ENCODE data around the gene VPS13D.

DNA sequence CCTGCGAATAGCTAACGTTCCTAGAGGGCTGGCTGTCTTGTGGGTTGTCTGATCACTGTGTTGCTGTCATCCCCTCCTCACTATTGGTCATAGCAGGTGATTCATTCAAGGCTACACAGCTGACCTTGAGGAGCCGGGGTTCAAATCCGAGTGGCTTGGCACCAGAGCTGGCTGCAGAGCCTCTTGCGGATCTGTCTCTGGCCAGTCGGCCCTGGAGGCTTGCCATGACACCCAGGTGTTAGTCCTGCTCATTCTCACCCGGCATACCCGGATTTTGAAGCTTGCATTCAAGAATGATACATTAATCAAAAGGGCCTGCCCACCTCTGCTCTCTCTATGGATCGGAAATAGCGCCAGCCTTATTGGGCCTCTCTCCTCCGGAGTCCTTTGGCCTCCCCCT is 277.8 kb downstream of the VPS13D start:
- TF ChIP-seq CTCF (IDR thresholded peaks at IDR 0.05): no peak
- no peak for TF ChIP-seq POLR2A (IDR thresholded peaks at IDR 0.05)

All from uterus (tissue), 2 donors.